Peyer's patch (tissue), 4 donors: Measurements from ENCODE around the gene HSFX2.

Experiments
- POLR2A ChIP-seq, 2 donors: fragments of 450-650 bp; IDR thresholded peaks; one replicate each; pipeline ENCODE4 v1.5.1; 2017; ENCODE audit warnings: antibody characterized with exemption in 2 of 2, mild to moderate bottlenecking in 2 of 2, moderate library complexity in 2 of 2
- TF ChIP-seq, protein P1 (sequence below), 6 experiments: fragments of 450-650 bp in 4 of 6; fragments of 200-600 bp in 2 of 6; sonication (generic) in 1 of 6; IDR thresholded peaks; one replicate each; pipeline ENCODE4 v1.5.1; 2017 to 2019; ENCODE audit warnings: antibody characterized with exemption in 6 of 6, mild to moderate bottlenecking in 3 of 6, moderate library complexity in 1 of 6

DNA sequence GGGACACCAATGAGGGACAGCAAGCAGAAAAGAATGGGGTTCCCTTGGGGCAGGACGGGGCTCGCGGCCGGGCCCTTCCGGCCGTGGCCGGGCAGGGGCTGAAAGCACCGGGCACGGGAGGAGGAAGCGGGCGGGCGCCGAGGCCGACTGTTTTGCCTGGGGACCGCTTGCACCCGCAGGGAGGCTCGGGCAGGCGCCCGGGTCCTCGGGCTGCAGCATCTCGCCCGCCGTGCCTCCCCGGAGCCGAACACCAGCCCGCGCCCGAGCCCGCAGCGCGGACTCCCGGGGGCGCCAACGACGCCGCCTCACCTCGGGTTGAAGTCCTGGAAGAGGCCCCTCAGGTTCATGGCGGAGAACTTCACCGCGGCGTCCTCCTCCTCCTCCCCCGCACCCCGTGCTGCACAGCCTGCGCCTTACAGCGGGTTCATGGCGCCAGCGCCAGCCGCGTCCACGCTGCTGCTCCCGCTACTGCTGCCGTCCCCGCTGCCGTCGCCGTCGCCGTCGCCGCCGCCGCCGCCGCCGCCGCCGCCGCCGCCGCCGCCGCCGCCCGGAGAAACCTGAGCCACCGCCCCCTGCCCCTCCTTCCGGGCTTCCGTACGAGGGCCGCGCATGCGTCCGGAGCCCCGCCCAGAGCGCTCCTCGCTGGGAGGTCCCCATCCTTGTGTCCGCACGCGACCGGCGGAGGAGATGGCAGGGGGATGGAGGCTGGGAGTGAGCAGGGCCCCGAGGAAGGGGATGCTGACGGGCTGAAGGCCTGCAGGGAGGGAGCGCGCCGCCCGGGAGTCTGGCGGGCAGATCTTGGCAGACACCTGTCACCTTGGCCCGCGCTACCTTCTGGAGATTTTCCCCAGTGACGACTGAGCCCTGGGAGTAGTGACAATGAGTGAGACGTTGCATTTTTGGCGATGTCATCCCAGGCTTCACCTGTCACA lies 36.4 kb upstream of the HSFX2 start, which contains the start of gene TMEM185A:
- TF ChIP-seq, protein P1, sequence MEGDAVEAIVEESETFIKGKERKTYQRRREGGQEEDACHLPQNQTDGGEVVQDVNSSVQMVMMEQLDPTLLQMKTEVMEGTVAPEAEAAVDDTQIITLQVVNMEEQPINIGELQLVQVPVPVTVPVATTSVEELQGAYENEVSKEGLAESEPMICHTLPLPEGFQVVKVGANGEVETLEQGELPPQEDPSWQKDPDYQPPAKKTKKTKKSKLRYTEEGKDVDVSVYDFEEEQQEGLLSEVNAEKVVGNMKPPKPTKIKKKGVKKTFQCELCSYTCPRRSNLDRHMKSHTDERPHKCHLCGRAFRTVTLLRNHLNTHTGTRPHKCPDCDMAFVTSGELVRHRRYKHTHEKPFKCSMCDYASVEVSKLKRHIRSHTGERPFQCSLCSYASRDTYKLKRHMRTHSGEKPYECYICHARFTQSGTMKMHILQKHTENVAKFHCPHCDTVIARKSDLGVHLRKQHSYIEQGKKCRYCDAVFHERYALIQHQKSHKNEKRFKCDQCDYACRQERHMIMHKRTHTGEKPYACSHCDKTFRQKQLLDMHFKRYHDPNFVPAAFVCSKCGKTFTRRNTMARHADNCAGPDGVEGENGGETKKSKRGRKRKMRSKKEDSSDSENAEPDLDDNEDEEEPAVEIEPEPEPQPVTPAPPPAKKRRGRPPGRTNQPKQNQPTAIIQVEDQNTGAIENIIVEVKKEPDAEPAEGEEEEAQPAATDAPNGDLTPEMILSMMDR (IDR thresholded peaks at IDR 0.05): no peak
- TF ChIP-seq POLR2A (IDR thresholded peaks at IDR 0.05): no peak
